Measurements from ENCODE around the gene S1PR5.
A peak's percentile ranks its signal among the peaks of the same experiment; 100 is the strongest.

S1PR5 gene

DNA sequence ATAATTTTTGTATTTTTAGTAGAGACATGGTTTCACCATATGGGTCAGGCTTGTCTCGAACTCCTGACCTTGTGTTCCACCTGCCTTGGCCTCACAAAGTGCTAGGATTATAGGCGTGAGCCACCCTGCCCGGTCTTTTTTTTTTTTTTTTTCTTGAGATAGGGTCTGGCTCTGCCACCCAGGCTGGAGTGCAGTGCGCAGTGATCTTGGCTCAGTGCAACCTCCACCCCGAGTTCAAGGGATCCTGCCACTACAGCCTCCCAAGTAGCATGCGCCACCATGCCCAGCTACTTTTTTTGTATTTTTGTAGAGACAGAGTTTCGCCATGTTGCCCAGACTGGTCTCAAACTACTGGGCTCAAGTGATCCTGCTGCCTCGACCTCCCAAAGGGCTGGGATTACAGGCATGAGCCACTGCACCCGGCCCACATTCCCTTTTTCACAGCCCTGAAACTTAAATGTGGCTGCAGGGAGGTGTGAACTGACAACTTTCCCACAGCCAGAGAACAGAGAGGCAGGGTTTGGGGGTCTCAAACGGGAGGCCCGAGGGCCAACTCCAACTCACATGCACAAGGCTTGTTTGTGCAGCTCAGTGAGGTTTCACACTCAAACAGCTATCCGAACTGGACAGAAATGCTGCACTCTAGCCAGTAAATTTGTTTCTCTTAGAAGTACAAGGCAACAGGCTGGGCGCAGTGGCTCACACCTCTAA is 4.4 kb upstream of the S1PR5 start:
- POLR2A ChIA-PET: no interaction called here
- CTCF ChIA-PET: no interaction called here
- DNase-seq (ENCODE audit: extremely low spot score): no peak
- no peak for TF ChIP-seq ELF4 (IDR thresholded peaks at IDR 0.05)
- no peak for TF ChIP-seq NFRKB (IDR thresholded peaks at IDR 0.05)
- TF ChIP-seq FOXK2 (IDR thresholded peaks at IDR 0.05): no peak
- TF ChIP-seq LEF1 (IDR thresholded peaks at IDR 0.05; ENCODE audit: borderline replicate concordance): no peak
- TF ChIP-seq FOXA1 (IDR thresholded peaks at IDR 0.05): no peak

DNA sequence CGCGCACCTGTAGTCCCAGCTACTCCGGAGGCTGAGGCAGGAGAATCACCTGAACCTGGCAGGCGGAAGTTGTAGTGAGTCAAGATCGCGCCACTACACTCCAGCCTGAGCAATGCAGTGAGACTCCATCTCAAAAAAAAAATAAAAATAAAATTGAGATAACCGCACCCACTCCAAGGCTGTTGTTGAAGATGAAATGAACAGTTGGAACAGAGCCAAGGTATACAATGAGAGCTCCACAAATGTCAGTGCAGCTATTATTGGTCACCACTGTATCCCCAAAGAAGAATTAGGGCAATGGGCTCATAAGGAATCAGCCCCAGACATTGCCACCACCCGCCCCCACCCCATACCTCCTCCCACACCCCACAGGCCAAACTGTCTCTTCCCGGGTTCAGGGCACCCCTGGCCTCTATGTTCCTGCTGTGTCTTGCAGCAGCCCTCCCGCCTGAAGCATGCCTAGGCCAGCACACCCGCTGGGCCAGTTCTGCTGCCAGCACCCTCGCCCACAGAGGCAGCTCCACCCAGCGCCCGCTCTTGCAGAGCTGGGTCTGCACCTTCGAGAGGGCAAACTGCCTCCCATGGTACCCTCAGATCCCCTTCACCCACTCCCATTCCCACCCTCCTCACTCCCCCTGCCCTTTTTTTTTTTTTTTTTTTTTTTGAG is 3.5 kb upstream of the S1PR5 start:
- POLR2A ChIA-PET: interaction anchor here (1.0 to 1.3 kb wide), 2 partner anchors 11 to 36 kb away, joined by 3 read pairs; no protein-coding TSS in a partner anchor
- TF ChIP-seq FOXK2 (IDR thresholded peaks at IDR 0.05) (no peak), HDGF (IDR thresholded peaks at IDR 0.05; ENCODE audit: borderline replicate concordance) (no peak), SUZ12 (IDR thresholded peaks at IDR 0.05) (no peak), SP1 (IDR thresholded peaks at IDR 0.05) (no peak), CTBP1 (IDR thresholded peaks at IDR 0.05; ENCODE audit: borderline replicate concordance) (no peak), LEF1 (IDR thresholded peaks at IDR 0.05; ENCODE audit: borderline replicate concordance) (no peak), BHLHE40 (IDR thresholded peaks at IDR 0.05; ENCODE audit: borderline replicate concordance) (no peak), TARDBP (IDR thresholded peaks at IDR 0.05) (no peak), ELF4 (IDR thresholded peaks at IDR 0.05) (no peak), FOXA1 (IDR thresholded peaks at IDR 0.05) (no peak), L3MBTL2 (conservative IDR thresholded peaks at IDR 0.05) (no peak)
- no peak for DNase-seq (ENCODE audit: extremely low spot score)
- CTCF ChIA-PET: interaction anchor here (0.6 kb wide), 1 partner anchor 340 kb away, joined by 3 read pairs; no protein-coding TSS in a partner anchor

DNA sequence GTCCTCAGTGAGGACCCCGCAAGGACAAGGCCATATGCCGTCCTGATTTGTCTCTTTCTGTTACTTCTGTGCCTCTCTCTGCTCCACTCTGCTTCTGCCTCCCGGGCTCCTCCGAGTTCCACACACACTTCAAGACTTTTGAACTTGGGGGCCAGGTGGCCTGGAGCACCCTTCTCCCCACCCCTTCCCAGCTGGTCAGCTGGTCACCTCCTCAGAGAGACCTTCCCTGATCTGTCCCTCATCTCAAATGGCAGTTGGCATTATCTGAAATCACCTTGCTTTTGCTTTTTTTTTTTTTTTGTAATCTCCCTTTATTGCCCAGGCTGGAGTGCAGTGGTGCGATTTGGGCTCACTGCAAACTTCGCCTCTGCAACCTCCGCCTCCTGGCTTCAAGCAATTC is 2.2 kb upstream of the S1PR5 start:
- POLR2A ChIA-PET: no interaction called here
- DNase-seq (ENCODE audit: extremely low spot score): no peak
- CTCF ChIA-PET: interaction anchor here (0.5 to 0.9 kb wide), 2 partner anchors 16 to 22 kb away, joined by 4 read pairs; no protein-coding TSS in a partner anchor
- TF ChIP-seq NFRKB (IDR thresholded peaks at IDR 0.05): no peak
- TF ChIP-seq LEF1 (IDR thresholded peaks at IDR 0.05; ENCODE audit: borderline replicate concordance): no peak
- no peak for TF ChIP-seq CTBP1 (IDR thresholded peaks at IDR 0.05; ENCODE audit: borderline replicate concordance)
- TF ChIP-seq SP1 (IDR thresholded peaks at IDR 0.05): no peak
- TF ChIP-seq ZNF384 (IDR thresholded peaks at IDR 0.05): no peak
- no peak for TF ChIP-seq TARDBP (IDR thresholded peaks at IDR 0.05)
- no peak for TF ChIP-seq ARNT (IDR thresholded peaks at IDR 0.05)
- no peak for TF ChIP-seq FOXK2 (IDR thresholded peaks at IDR 0.05)
- no peak for TF ChIP-seq HDGF (IDR thresholded peaks at IDR 0.05; ENCODE audit: borderline replicate concordance)
- no peak for TF ChIP-seq L3MBTL2 (conservative IDR thresholded peaks at IDR 0.05)

DNA sequence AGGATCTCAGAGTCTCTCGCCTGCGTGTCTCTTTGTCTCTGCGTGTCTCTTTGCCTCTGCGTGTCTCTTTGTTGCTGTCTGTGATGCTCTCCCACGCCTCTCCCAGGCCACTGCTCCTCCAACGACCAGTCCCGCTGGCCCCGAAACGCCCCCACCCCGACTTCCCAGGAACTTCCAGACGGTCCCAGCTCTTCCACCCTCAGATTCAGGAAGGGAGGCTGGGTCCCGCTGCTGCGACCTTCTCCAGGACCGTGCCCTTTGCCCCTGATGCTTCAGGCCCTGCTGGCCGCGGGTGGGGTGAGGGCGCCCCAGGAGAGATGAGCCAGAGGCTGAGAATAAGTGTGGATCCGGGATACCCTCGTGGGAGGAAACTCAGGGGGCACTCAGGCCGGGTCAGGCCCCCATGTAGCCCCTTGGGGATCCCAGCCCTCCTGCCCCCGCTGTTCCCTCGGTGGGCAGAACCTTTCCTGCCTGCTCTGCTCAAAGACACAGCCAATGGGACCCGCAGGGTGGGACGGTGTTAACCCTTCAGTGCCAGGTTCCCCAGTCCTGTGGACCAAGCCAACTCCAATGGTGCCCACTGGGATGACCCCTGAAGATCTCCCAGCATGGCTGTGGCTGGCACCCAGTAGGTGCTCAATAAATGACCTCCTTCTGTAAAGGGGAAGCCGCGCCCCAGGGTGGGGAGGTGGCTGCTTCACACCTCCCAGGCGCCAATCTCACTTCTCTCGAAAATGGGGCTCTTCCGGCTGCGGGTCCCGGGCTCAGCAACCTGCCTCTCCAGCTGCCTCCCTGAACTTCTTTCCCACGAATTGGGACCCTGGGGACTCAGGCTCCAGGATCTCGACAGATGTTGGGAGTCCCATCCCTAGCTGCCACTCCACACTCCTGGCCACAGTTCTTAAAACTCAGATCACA is 1.5 kb upstream of the S1PR5 start:
- ChIA-PET POLR2A (interaction anchor here (2.1 kb wide), 1 partner anchor 17 kb away, joined by 5 read pairs; no protein-coding TSS in a partner anchor), CTCF (interaction anchor here (0.9 kb wide), 1 partner anchor 23 kb away, joined by 4 read pairs; no protein-coding TSS in a partner anchor)
- no peak for DNase-seq (ENCODE audit: extremely low spot score)
- TF ChIP-seq BHLHE40 (IDR thresholded peaks at IDR 0.05; ENCODE audit: borderline replicate concordance) (no peak), ELF4 (IDR thresholded peaks at IDR 0.05) (no peak), ZNF384 (IDR thresholded peaks at IDR 0.05) (no peak), FOXK2 (IDR thresholded peaks at IDR 0.05) (no peak), LEF1 (IDR thresholded peaks at IDR 0.05; ENCODE audit: borderline replicate concordance) (no peak), L3MBTL2 (conservative IDR thresholded peaks at IDR 0.05) (no peak), FOXM1 (IDR thresholded peaks at IDR 0.05; ENCODE audit: borderline replicate concordance) (no peak), FOXA1 (IDR thresholded peaks at IDR 0.05) (no peak), CTBP1 (IDR thresholded peaks at IDR 0.05; ENCODE audit: borderline replicate concordance) (no peak)

GRCh38 chr19:10517760-10518443 is 655 bp upstream of the S1PR5 start:
- DNase-seq (ENCODE audit: extremely low spot score): peak; percentile 47
- POLR2A ChIA-PET: interaction anchor here (0.5 to 2.1 kb wide), 5 partner anchors 9 to 73 kb away, joined by 3 to 5 read pairs (median 4); partner anchors contain the start of gene KEAP1
- CTCF ChIA-PET: interaction anchor here (1.1 kb wide), 1 partner anchor 13 kb away, joined by 5 read pairs; no protein-coding TSS in a partner anchor
- peak; percentile 47; the same call in 1 of the 2 replicates for TF ChIP-seq ZNF384 (IDR thresholded peaks at IDR 0.05)
- no peak for TF ChIP-seq BHLHE40 (IDR thresholded peaks at IDR 0.05; ENCODE audit: borderline replicate concordance)

- ChIA-PET CTCF (interaction anchor here (0.6 to 1.1 kb wide), 3 partner anchors 11 to 49 kb away, joined by 4 to 5 read pairs (median 5); partner anchors contain the start of gene KRI1), POLR2A (interaction anchor here (0.9 to 2.1 kb wide), 5 partner anchors 8 to 53 kb away, joined by 4 to 7 read pairs (median 4); partner anchors contain the start of genes CDKN2D and KEAP1)
- DNase-seq (ENCODE audit: extremely low spot score): no peak
- TF ChIP-seq FOXK2 (IDR thresholded peaks at IDR 0.05) (no peak), SP1 (IDR thresholded peaks at IDR 0.05) (no peak)
Measured at GRCh38 chr19:10516671-10517286, 468 bp downstream of the S1PR5 start.

- ChIA-PET POLR2A (no interaction called here), CTCF (interaction anchor here (0.8 kb wide), 1 partner anchor 50 kb away, joined by 5 read pairs; the partner anchor contains the start of gene KRI1)
- TF ChIP-seq FOXK2 (IDR thresholded peaks at IDR 0.05) (no peak), ZNF384 (IDR thresholded peaks at IDR 0.05) (no peak), LEF1 (IDR thresholded peaks at IDR 0.05; ENCODE audit: borderline replicate concordance) (no peak), CTBP1 (IDR thresholded peaks at IDR 0.05; ENCODE audit: borderline replicate concordance) (no peak), L3MBTL2 (conservative IDR thresholded peaks at IDR 0.05) (no peak), ARNT (IDR thresholded peaks at IDR 0.05) (no peak), FOXA1 (IDR thresholded peaks at IDR 0.05) (no peak), ELF4 (IDR thresholded peaks at IDR 0.05) (no peak), SUZ12 (IDR thresholded peaks at IDR 0.05) (no peak), FOXM1 (IDR thresholded peaks at IDR 0.05; ENCODE audit: borderline replicate concordance) (no peak), TARDBP (IDR thresholded peaks at IDR 0.05) (no peak), BHLHE40 (IDR thresholded peaks at IDR 0.05; ENCODE audit: borderline replicate concordance) (no peak), NFRKB (IDR thresholded peaks at IDR 0.05) (no peak), SP1 (IDR thresholded peaks at IDR 0.05) (no peak), HDGF (IDR thresholded peaks at IDR 0.05; ENCODE audit: borderline replicate concordance) (no peak)
- TF ChIP-seq, protein P1, sequence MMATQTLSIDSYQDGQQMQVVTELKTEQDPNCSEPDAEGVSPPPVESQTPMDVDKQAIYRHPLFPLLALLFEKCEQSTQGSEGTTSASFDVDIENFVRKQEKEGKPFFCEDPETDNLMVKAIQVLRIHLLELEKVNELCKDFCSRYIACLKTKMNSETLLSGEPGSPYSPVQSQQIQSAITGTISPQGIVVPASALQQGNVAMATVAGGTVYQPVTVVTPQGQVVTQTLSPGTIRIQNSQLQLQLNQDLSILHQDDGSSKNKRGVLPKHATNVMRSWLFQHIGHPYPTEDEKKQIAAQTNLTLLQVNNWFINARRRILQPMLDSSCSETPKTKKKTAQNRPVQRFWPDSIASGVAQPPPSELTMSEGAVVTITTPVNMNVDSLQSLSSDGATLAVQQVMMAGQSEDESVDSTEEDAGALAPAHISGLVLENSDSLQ (IDR thresholded peaks at IDR 0.05): no peak
- no peak for DNase-seq (ENCODE audit: extremely low spot score)
Measured at GRCh38 chr19:10516064-10516385, 1.2 kb downstream of the S1PR5 start.

All from HEK293T (cell line).